Activated CD4-positive, CD25-positive, alpha-beta regulatory T cell treated with anti-CD3 and anti-CD28 coated beads, Interleukin-2, amount 50 U/mL, for 24 hours (primary cell): ENCODE results near the gene MTF2.

Source experiments
- ATAC-seq, 2 donors: fragments of 150-1000 bp; cut with Tn5 transposase; one replicate each; pipeline ENCODE4 v1.10.0; 2021; ENCODE audit warnings: mild to moderate bottlenecking in 1 of 2, moderate library complexity in 1 of 2

The MTF2 gene

GRCh38 chr1:93087532-93087931, 8.4 kb downstream of the MTF2 start:
- ATAC-seq: peak in 1 of 2 donors; percentile 20

- ATAC-seq: no peak
Measured at GRCh38 chr1:93093332-93094006, 14.4 kb downstream of the MTF2 start.

- no peak for ATAC-seq
Measured at GRCh38 chr1:93095804-93096585, 16.9 kb downstream of the MTF2 start.

GRCh38 chr1:93102142-93102541, 23.1 kb downstream of the MTF2 start:
- ATAC-seq: no peak

- ATAC-seq: no peak
Measured at GRCh38 chr1:93106226-93106625, 27.1 kb downstream of the MTF2 start.

GRCh38 chr1:93107395-93107794, 28.3 kb downstream of the MTF2 start:
- ATAC-seq: no peak

GRCh38 chr1:93108335-93108734, 29.3 kb downstream of the MTF2 start:
- ATAC-seq: no peak

GRCh38 chr1:93109578-93109977, 30.5 kb downstream of the MTF2 start:
- no peak for ATAC-seq

- no peak for ATAC-seq
Measured at GRCh38 chr1:93111065-93111464, 32.0 kb downstream of the MTF2 start.

- no peak for ATAC-seq
Measured at GRCh38 chr1:93111561-93111960, 32.5 kb downstream of the MTF2 start.

- no peak for ATAC-seq
Measured at GRCh38 chr1:93113127-93113526, 34.0 kb downstream of the MTF2 start.

- ATAC-seq: no peak
Measured at GRCh38 chr1:93114391-93114790, 35.3 kb downstream of the MTF2 start.

GRCh38 chr1:93120614-93121013, 41.5 kb downstream of the MTF2 start:
- ATAC-seq: no peak

GRCh38 chr1:93123201-93123783, 44.2 kb downstream of the MTF2 start:
- no peak for ATAC-seq

GRCh38 chr1:93124556-93125355, 45.7 kb downstream of the MTF2 start:
- ATAC-seq: no peak

- ATAC-seq: no peak
Measured at GRCh38 chr1:93129507-93130099, 50.5 kb downstream of the MTF2 start.

- ATAC-seq: no peak
Measured at GRCh38 chr1:93132638-93133037, 53.6 kb downstream of the MTF2 start.

- no peak for ATAC-seq
Measured at GRCh38 chr1:93136445-93136844, 57.4 kb downstream of the MTF2 start.

- ATAC-seq: no peak
Measured at GRCh38 chr1:93137604-93138292, 58.7 kb downstream of the MTF2 start.

- no peak for ATAC-seq
Measured at GRCh38 chr1:93140106-93140505, 61.0 kb downstream of the MTF2 start.

- no peak for ATAC-seq
Measured at GRCh38 chr1:93142161-93142560, 63.1 kb downstream of the MTF2 start.

GRCh38 chr1:93143136-93143535, 64.1 kb downstream of the MTF2 start:
- ATAC-seq: no peak
